AG09309 (cell line): Measurements from ENCODE around the gene HMBS.
"Not testable (repeated sequence)": the region's sequence is repeated elsewhere in the genome, so short reads cannot be mapped to it uniquely, and the experiment has no call there.

Experiments used
- DNase-seq: peaks from one replicate; pipeline ENCODE4 v3.0.0-alpha.2; 2010; ENCODE audit warnings: low read depth
- H3K4me3 ChIP-seq: 2 replicates; pipeline ENCODE4 v1.5.1; 2011; ENCODE audit warnings: mild to moderate bottlenecking, low read depth, low read length, moderate library complexity; ENCODE audit not compliant: control insufficient read depth
- CTCF ChIP-seq: IDR thresholded peaks from 2 replicates; pipeline ENCODE4 v1.5.1; 2011; ENCODE audit warnings: mild to moderate bottlenecking, low read depth, low read length, inconsistent platforms; ENCODE audit not compliant: insufficient read depth, control insufficient read depth; ENCODE audit errors: missing control alignments

Gene HMBS

GRCh38 chr11:119055901-119056300 lies 28.8 kb upstream of the HMBS start:
- H3K4me3 ChIP-seq: peak overlapping the region; percentile 99
- DNase-seq: no peak
- peak; percentile 27 for TF ChIP-seq CTCF

- peak overlapping the region; percentile 99 for H3K4me3 ChIP-seq
- TF ChIP-seq CTCF: no peak
- no peak for DNase-seq
Measured at GRCh38 chr11:119056421-119056999, 28.2 kb upstream of the HMBS start.

DNA sequence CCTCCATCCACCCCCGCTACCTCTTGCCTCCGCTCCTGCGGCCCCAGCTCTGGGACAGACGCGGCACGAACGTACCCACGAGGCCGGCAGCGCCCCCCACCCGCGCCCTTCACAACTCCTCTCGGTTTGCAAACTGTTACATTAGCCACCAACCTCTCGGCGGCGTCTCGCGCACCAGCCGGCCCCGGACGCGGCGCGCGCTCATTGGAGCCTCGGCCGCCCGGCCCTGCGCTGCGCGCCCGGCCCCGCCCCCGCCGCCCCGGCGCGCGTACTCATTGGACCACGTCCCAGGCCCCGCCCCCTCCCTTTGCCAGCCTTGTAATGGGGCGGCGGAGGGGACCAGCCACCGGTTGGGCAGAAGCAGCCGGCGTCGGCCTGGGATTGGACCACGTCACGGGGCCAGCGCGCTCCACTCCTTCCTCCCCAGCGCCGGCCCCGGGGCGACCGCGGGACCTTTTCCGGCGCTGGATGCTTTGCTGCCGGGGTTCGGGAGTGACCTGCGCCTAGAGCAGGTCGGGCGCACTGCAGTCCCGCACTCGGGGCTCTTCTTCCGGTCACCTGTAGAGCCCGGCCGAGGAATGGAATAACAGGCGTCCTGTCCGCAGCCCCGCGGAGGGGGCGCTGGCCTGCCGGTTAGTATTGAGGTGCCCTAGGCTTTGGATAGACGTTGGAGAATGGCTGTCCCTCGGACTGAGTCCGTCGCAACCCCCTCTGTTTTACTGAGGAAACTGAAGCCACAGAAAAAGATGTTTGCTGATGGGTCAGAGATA lies 27.5 kb upstream of the HMBS start, which contains the start of gene HYOU1:
Gene HYOU1 (minus strand): TSS at position 206 of the 770 bp plus-strand sequence. CDS start 1,045 bp downstream, outside the sequence.
- no peak for TF ChIP-seq CTCF
- peak; percentile 72 for DNase-seq
- H3K4me3 ChIP-seq: peak within 1 kb of the TSS; percentile 99

DNA sequence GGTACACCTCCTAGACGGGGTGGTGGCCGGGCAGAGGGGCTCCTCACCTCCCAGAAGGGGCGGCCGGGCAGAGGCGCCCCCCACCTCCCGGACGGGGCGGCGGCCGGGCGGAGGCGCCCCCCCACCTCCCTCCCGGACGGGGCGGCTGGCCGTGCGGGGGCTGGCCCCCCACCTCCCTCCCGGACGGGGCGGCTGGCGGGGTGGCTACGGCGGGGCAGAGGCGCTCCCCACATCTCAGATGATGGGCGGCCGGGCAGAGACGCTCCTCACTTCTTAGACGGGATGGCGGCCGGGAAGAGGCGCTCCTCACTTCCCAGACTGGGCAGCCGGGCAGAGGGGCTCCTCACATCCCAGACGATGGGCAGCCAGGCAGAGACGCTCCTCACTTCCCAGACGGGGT lies 25.6 kb upstream of the HMBS start:
- H3K4me3 ChIP-seq, DNase-seq: not testable (repeated sequence)

GRCh38 chr11:119061256-119061655 lies 23.4 kb upstream of the HMBS start:
- TF ChIP-seq CTCF: no peak
- DNase-seq: no peak

GRCh38 chr11:119062779-119063178 lies 21.9 kb upstream of the HMBS start:
- TF ChIP-seq CTCF: no peak
- H3K4me3 ChIP-seq: no peak overlapping the region
- DNase-seq: no peak

More at GRCh38 chr11:119061256-119061655, 23.4 kb upstream of the HMBS start:
- no peak overlapping the region for H3K4me3 ChIP-seq

DNA sequence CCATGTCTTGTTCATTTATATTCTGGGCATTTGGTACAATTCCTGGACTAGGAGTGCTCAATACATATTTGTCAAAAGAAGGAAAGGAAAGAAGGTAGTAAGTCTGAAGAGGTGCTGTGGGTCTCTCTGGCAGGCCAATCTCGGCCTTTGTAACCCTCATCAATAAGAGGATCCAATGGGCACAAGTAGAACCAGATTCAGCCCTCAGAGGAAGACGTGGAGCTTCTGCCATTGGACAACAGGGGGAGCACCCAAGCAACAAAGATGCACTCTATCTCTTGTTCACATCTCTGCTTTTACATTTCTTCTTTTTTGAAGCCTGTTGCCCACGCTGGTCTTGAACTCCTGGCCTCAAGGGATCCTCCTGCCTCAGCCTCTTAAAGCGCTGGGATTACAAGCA lies 19.3 kb upstream of the HMBS start:
- no peak overlapping the region for H3K4me3 ChIP-seq
- no peak for DNase-seq
- peak; percentile 63 for TF ChIP-seq CTCF
